ENCODE results near the gene IL17RA.

Gene IL17RA

DNA sequence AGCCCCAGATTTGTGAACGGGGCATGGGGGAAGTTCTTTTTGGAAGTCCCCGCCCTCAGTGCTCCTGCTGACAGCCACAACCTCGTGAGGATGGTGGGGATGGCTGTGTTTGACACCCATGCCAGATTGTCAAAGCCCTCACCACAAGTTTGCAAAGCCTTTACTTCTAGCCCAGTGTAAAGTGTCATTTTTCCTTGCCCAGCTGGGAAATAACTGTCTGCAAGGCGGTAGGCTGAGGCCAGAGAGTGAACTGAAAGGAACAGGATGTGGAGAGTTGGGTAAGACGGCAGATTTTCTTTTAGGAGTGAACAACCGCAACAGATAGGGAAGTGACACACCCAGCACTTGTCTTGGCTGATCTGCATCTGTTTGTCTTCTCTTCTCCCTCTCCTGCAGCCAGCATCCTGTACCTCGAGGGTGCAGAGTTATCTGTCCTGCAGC lies 13.6 kb downstream of the IL17RA start:
- in situ Hi-C loops (cut with HindIII; ENCODE audit: low sequenced_read_pairs): no loop called here
- TF ChIP-seq, protein P1, sequence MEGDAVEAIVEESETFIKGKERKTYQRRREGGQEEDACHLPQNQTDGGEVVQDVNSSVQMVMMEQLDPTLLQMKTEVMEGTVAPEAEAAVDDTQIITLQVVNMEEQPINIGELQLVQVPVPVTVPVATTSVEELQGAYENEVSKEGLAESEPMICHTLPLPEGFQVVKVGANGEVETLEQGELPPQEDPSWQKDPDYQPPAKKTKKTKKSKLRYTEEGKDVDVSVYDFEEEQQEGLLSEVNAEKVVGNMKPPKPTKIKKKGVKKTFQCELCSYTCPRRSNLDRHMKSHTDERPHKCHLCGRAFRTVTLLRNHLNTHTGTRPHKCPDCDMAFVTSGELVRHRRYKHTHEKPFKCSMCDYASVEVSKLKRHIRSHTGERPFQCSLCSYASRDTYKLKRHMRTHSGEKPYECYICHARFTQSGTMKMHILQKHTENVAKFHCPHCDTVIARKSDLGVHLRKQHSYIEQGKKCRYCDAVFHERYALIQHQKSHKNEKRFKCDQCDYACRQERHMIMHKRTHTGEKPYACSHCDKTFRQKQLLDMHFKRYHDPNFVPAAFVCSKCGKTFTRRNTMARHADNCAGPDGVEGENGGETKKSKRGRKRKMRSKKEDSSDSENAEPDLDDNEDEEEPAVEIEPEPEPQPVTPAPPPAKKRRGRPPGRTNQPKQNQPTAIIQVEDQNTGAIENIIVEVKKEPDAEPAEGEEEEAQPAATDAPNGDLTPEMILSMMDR (IDR thresholded peaks at IDR 0.05; ENCODE audit: low read depth, low read length): no peak
- no peak overlapping the region for H3K4me3 ChIP-seq (ENCODE audit: low read depth, low read length)
- DNase-seq (ENCODE audit: low read depth, low spot score): no peak

- in situ Hi-C loops (cut with HindIII; ENCODE audit: low sequenced_read_pairs): no loop called here
- no peak overlapping the region for H3K4me3 ChIP-seq (ENCODE audit: low read depth, low read length)
- no peak for DNase-seq (ENCODE audit: low read depth, low spot score)
- TF ChIP-seq, protein P1 (IDR thresholded peaks at IDR 0.05; ENCODE audit: low read depth, low read length): no peak
Observed at GRCh38 chr22:17100621-17101020, 15.8 kb downstream of the IL17RA start.

GRCh38 chr22:17101475-17102296 lies 16.9 kb downstream of the IL17RA start:
- no peak for DNase-seq (ENCODE audit: low read depth, low spot score)
- in situ Hi-C loops (cut with HindIII; ENCODE audit: low sequenced_read_pairs): no loop called here
- H3K4me3 ChIP-seq (ENCODE audit: low read depth, low read length): no peak overlapping the region
- TF ChIP-seq, protein P1 (IDR thresholded peaks at IDR 0.05; ENCODE audit: low read depth, low read length): no peak

GRCh38 chr22:17102297-17102667 lies 17.5 kb downstream of the IL17RA start:
- DNase-seq (ENCODE audit: low read depth, low spot score): no peak
- no peak overlapping the region for H3K4me3 ChIP-seq (ENCODE audit: low read depth, low read length)
- TF ChIP-seq, protein P1 (IDR thresholded peaks at IDR 0.05; ENCODE audit: low read depth, low read length): no peak
- in situ Hi-C loops (cut with HindIII; ENCODE audit: low sequenced_read_pairs): no loop called here

DNA sequence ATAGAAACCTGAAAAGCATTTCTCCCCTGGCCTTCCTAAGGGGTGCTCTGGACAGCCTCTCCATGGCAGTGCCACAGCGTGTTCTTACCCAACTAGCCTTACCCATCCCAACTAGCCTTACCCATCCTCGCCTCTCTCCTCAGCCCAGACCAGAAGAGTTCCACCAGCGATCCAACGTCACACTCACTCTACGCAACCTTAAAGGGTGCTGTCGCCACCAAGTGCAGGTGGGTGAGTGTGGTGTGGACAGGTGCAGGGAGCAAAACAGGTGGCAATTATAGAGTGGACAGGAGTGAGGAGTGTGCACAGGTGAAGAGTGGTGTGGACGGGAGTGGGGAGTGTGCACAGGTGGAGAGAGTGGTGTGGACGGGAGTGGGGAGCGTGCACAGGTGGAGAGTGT lies 18.6 kb downstream of the IL17RA start:
- TF ChIP-seq, protein P1 (IDR thresholded peaks at IDR 0.05; ENCODE audit: low read depth, low read length): no peak
- no peak for DNase-seq (ENCODE audit: low read depth, low spot score)
- in situ Hi-C loops (cut with HindIII; ENCODE audit: low sequenced_read_pairs): no loop called here
- no peak overlapping the region for H3K4me3 ChIP-seq (ENCODE audit: low read depth, low read length)

- no peak overlapping the region for H3K4me3 ChIP-seq (ENCODE audit: low read depth, low read length)
- in situ Hi-C loops (cut with HindIII; ENCODE audit: low sequenced_read_pairs): no loop called here
- no peak for DNase-seq (ENCODE audit: low read depth, low spot score)
- TF ChIP-seq, protein P1 (IDR thresholded peaks at IDR 0.05; ENCODE audit: low read depth, low read length): no peak
Observed at GRCh38 chr22:17104336-17104935, 19.6 kb downstream of the IL17RA start.

Data from astrocyte of the spinal cord (primary cell).